Peyer's patch (tissue), 4 donors: ENCODE results near the gene PSMB5.

Source experiments
- CTCF ChIP-seq, 6 experiments: fragments of 450-650 bp in 4 of 6; fragments of 200-600 bp in 2 of 6; sonication (generic) in 1 of 6; IDR thresholded peaks; one replicate each; pipeline ENCODE4 v1.5.1; 2017 to 2019; ENCODE audit warnings: antibody characterized with exemption in 6 of 6, mild to moderate bottlenecking in 3 of 6, moderate library complexity in 1 of 6
- POLR2A ChIP-seq, 2 donors: fragments of 450-650 bp; IDR thresholded peaks; one replicate each; pipeline ENCODE4 v1.5.1; 2017; ENCODE audit warnings: antibody characterized with exemption in 2 of 2, mild to moderate bottlenecking in 2 of 2, moderate library complexity in 2 of 2

GRCh38 chr14:23052182-23052623, 17.5 kb upstream of the PSMB5 start:
- peak in 1 of 6 experiments; percentile 5 for TF ChIP-seq CTCF (IDR thresholded peaks at IDR 0.05)
- no peak for TF ChIP-seq POLR2A (IDR thresholded peaks at IDR 0.05)
